Liver (tissue), 3 donors: ENCODE results near the gene ALPK3.

ENCODE experiments used
- ATF3 ChIP-seq: IDR thresholded peaks from 2 replicates; pipeline ENCODE4 v1.6.1; 2016; ENCODE audit warnings: antibody characterized with exemption
- CTCF ChIP-seq: fragments of 150-350 bp; IDR thresholded peaks from 2 replicates; pipeline ENCODE4 v1.5.1; 2017; ENCODE audit warnings: improper control_type of control experiment, low read depth, low read length; ENCODE audit not compliant: missing input control
- GABPA ChIP-seq, 2 donors: IDR thresholded peaks in 1 of 2; conservative IDR thresholded peaks in 1 of 2; 2 replicates each; pipeline ENCODE4 v1.6.1; 2016; ENCODE audit warnings: antibody characterized with exemption in 2 of 2, mild to moderate bottlenecking in 1 of 2, moderate library complexity in 1 of 2
- HNF4A ChIP-seq, 2 donors: conservative IDR thresholded peaks; 2 replicates each; pipeline ENCODE4 v1.6.1; 2016; ENCODE audit warnings: antibody characterized with exemption in 2 of 2, mild to moderate bottlenecking in 2 of 2
- MAX ChIP-seq: IDR thresholded peaks from 2 replicates; pipeline ENCODE4 v1.6.1; 2016; ENCODE audit warnings: antibody characterized with exemption
- RAD21 ChIP-seq, 2 donors: IDR thresholded peaks; 2 replicates each; pipeline ENCODE4 v1.6.1; 2016; ENCODE audit warnings: antibody characterized with exemption in 2 of 2, mild to moderate bottlenecking in 2 of 2
- REST ChIP-seq: IDR thresholded peaks from 2 replicates; pipeline ENCODE4 v1.6.1; 2016; ENCODE audit warnings: antibody characterized with exemption, mild to moderate bottlenecking
- RXRA ChIP-seq, 2 donors: IDR thresholded peaks; 2 replicates each; pipeline ENCODE4 v1.6.1; 2017 to 2018; ENCODE audit warnings: antibody characterized with exemption in 2 of 2, mild to moderate bottlenecking in 1 of 2
- SP1 ChIP-seq: IDR thresholded peaks from 2 replicates; pipeline ENCODE4 v1.6.1; 2018; ENCODE audit warnings: antibody characterized with exemption, mild to moderate bottlenecking
- YY1 ChIP-seq: IDR thresholded peaks from 2 replicates; pipeline ENCODE4 v1.6.1; 2016; ENCODE audit warnings: antibody characterized with exemption, mild to moderate bottlenecking
- TF ChIP-seq, protein P1 (sequence below): IDR thresholded peaks from 2 replicates; pipeline ENCODE4 v1.6.1; 2016; ENCODE audit warnings: antibody characterized with exemption
- donor health status: healthy.
- donor health status: healthy.

DNA sequence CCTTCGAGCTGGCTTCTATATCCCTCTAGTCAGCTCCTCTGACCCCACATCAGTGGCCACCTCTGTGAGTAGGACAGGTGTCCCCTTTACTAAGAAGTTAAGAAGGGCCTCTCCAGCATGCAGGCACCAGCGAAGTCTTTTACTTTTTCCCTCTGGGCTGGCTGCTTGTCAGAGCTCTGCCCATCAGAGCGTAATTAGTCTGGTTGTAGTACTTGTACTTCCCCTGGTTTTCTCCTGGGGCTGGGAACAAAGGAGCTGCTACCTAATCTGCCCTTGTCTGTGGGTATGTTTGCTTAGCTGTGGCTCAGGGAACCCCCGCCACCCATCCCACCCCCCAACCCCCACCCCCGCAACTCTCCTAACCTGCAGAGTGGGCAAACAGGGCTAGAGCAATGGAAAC lies 27.4 kb upstream of the ALPK3 start:
- TF ChIP-seq GABPA (IDR thresholded peaks at IDR 0.05 in 1 of 2, conservative IDR thresholded peaks at IDR 0.05 in 1 of 2): no peak
- TF ChIP-seq CTCF: no peak
- TF ChIP-seq, protein P1, sequence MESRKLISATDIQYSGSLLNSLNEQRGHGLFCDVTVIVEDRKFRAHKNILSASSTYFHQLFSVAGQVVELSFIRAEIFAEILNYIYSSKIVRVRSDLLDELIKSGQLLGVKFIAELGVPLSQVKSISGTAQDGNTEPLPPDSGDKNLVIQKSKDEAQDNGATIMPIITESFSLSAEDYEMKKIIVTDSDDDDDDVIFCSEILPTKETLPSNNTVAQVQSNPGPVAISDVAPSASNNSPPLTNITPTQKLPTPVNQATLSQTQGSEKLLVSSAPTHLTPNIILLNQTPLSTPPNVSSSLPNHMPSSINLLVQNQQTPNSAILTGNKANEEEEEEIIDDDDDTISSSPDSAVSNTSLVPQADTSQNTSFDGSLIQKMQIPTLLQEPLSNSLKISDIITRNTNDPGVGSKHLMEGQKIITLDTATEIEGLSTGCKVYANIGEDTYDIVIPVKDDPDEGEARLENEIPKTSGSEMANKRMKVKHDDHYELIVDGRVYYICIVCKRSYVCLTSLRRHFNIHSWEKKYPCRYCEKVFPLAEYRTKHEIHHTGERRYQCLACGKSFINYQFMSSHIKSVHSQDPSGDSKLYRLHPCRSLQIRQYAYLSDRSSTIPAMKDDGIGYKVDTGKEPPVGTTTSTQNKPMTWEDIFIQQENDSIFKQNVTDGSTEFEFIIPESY: no peak
- no peak for TF ChIP-seq HNF4A (conservative IDR thresholded peaks at IDR 0.05)
- no peak for TF ChIP-seq YY1
- no peak for TF ChIP-seq RXRA (IDR thresholded peaks at IDR 0.05)
- no peak for TF ChIP-seq ATF3
- no peak for TF ChIP-seq REST
- TF ChIP-seq RAD21 (IDR thresholded peaks at IDR 0.05): no peak
- TF ChIP-seq MAX: no peak
- TF ChIP-seq SP1: no peak
